Panc1 (cell line): ENCODE results near the gene ABCC4.

Experiments
- CTCF ChIP-seq: fragments of 450-650 bp; IDR thresholded peaks from 2 replicates; pipeline ENCODE4 v1.5.1; 2017; ENCODE audit warnings: mild to moderate bottlenecking
- POLR2AphosphoS5 ChIP-seq: IDR thresholded peaks from 2 replicates; pipeline ENCODE4 v1.6.1; 2012; ENCODE audit warnings: mild to moderate bottlenecking, low read depth, low read length, moderate library complexity
- REST ChIP-seq, 2 experiments: IDR thresholded peaks; 2 replicates each; pipeline ENCODE4 v1.6.1; 2011 to 2012; ENCODE audit warnings: low read depth in 2 of 2, control low read depth in 1 of 2, low read length in 1 of 2, mild to moderate bottlenecking in 1 of 2, moderate library complexity in 1 of 2; ENCODE audit not compliant: insufficient read depth in 1 of 2
- TCF7L2 ChIP-seq: IDR thresholded peaks from 2 replicates; pipeline ENCODE4 v1.6.1; 2011; ENCODE audit warnings: mild to moderate bottlenecking, low read depth, low read length, inconsistent platforms

GRCh38 chr13:95159458-95159857 is 141.8 kb downstream of the ABCC4 start:
- TF ChIP-seq CTCF (no peak), REST (IDR thresholded peaks at IDR 0.05; ENCODE audit: insufficient read depth in 1 of 2, low read depth in 2 of 2, low read length in 1 of 2) (no peak), POLR2AphosphoS5 (no peak), TCF7L2 (no peak)
